ENCODE measurements around the gene ADD3. TPM values are rescaled to one million over a fixed set of nuclear protein-coding genes. Genes with fewer than 3 reads are reported as not detected.

ADD3 gene
- total and polyA plus RNA-seq, 10 of the 15 experiments (the other 5 are each of a cell fraction or from before 2014, with no cell fraction given) = 27.3 to 129 (median 67.8) TPM

- DNase-seq (ENCODE audit: low read depth, low spot score) = no peak
- Histone ChIP-seq H3K27me3 (replicated peaks in 1 of 2; ENCODE audit: control insufficient read depth in 2 of 2, insufficient read depth in 2 of 2, low read length in 1 of 2) (no peaks in the 10 kb centered on the region), H3K4me3 (no peak overlapping the region), H3K9ac (ENCODE audit: control insufficient read depth, insufficient read depth, low read length) (no peak overlapping the region), H4K20me1 (ENCODE audit: control insufficient read depth, insufficient read depth) (no peaks in the 10 kb centered on the region), H3K9me3 (replicated peaks; ENCODE audit: control insufficient read depth, insufficient read depth, low read length) (no peaks in the 10 kb centered on the region), H3K79me2 (ENCODE audit: control insufficient read depth, insufficient read depth, low read length) (peaks cover 36% of the 10 kb centered on the region), H3K4me1 (ENCODE audit: control insufficient read depth, insufficient read depth, low read length) (peaks cover 12% of the 10 kb centered on the region), H3K36me3 (ENCODE audit: control insufficient read depth in 2 of 2, insufficient read depth in 2 of 2, low read length in 1 of 2) (no peaks in the 10 kb centered on the region), H3K4me2 (ENCODE audit: control insufficient read depth, insufficient read depth) (peak overlapping the region; percentile 51; the same call in 1 of the 2 replicates), H3K27ac (ENCODE audit: control insufficient read depth, insufficient read depth) (no peak overlapping the region), H2AFZ (ENCODE audit: control insufficient read depth, low read depth, low read length) (no peak overlapping the region)
- FAIRE-seq = no peak
- BruUV-seq (replicated peaks) = no TSS peak
- intact Hi-C loops (cut with micrococcal nuclease; ENCODE audit: unreplicated experiment) = no loop called here
- TF ChIP-seq POLR2AphosphoS5 (IDR thresholded peaks at IDR 0.05; ENCODE audit: low read length) = no peak
- TF ChIP-seq HSF1 (IDR thresholded peaks at IDR 0.05; ENCODE audit: low read depth, low read length) = no peak
- peak; percentile 38; the same call in 1 of the 2 replicates for TF ChIP-seq SPI1 (IDR thresholded peaks at IDR 0.05; ENCODE audit: borderline replicate concordance, insufficient read depth, low read depth, low read length)
- no peak for TF ChIP-seq MXI1 (IDR thresholded peaks at IDR 0.05; ENCODE audit: low read depth, low read length)
- no peak for TF ChIP-seq TCF12 (IDR thresholded peaks at IDR 0.05; ENCODE audit: low read depth, low read length)
- peak; percentile 21; the same call in 1 of the 2 replicates for TF ChIP-seq RUNX3 (IDR thresholded peaks at IDR 0.05; ENCODE audit: low read length)
- TF ChIP-seq SKIL (IDR thresholded peaks at IDR 0.05; ENCODE audit: low read depth, poor library complexity, severe bottlenecking) = no peak
- no peak for TF ChIP-seq HDAC2 (IDR thresholded peaks at IDR 0.05)
- TF ChIP-seq SRF (IDR thresholded peaks at IDR 0.05; ENCODE audit: low read depth in 2 of 2, low read length in 2 of 2) = no peak
- no peak for TF ChIP-seq WRNIP1 (IDR thresholded peaks at IDR 0.05; ENCODE audit: borderline replicate concordance, low read depth, low read length)
- POLR2A ChIA-PET = no interaction called here
- CTCF ChIA-PET = interaction anchor here (0.8 to 7.0 kb wide), 4 partner anchors 8 to 66 kb away, joined by 3 to 97 read pairs (median 14); no protein-coding TSS in a partner anchor
- peak; percentile 19; the same call in 1 of the 3 replicates for ATAC-seq
- WGBS (ENCODE audit: insufficient coverage, insufficient replicate concordance, low lambda C conversion rate, missing lambda C conversion rate) = 78% methylated on average over 4 of the region's 4 CpGs
- in situ Hi-C loops (cut with MboI) = no loop called here
- SMC1A ChIA-PET (ENCODE audit: uncharacterized antibody, unreplicated experiment) = interaction anchor here (2.0 to 5.4 kb wide), 2 partner anchors 18 to 39 kb away, joined by 6 to 42 read pairs; no protein-coding TSS in a partner anchor
- RAD21 ChIA-PET (ENCODE audit: unreplicated experiment) = interaction anchor here (5.5 kb wide), 1 partner anchor 39 kb away, joined by 48 read pairs; no protein-coding TSS in a partner anchor
These were observed 9.3 kb downstream of the ADD3 start for GRCh38 chr10:110017052-110017451.

Data from GM12878 (cell line).